Activated T-helper 17 cell treated with anti-CD3 and anti-CD28 coated beads, Interleukin-2, amount 50 U/mL, for 72 hours (primary cell): ENCODE results near the gene RNF214. TPM values are rescaled to one million over a fixed set of nuclear protein-coding genes. Genes with fewer than 3 reads are reported as not detected.
A peak's percentile ranks its signal among the peaks of the same experiment; 100 is the strongest.

Source experiments
- ATAC-seq: fragments of 150-1000 bp; cut with Tn5 transposase; replicated peaks from 2 replicates; pipeline ENCODE4 v1.10.0; 2021; ENCODE audit warnings: mild to moderate bottlenecking, moderate library complexity
- H3K27ac Mint-ChIP-seq: one replicate; pipeline ENCODE4 v1.8.0; 2022; ENCODE audit warnings: mixed read lengths
- H3K27me3 Mint-ChIP-seq: one replicate; pipeline ENCODE4 v1.8.0; 2022; ENCODE audit warnings: mixed read lengths
- H3K36me3 Mint-ChIP-seq: one replicate; pipeline ENCODE4 v1.8.0; 2022; ENCODE audit warnings: low read depth, mild to moderate bottlenecking, mixed read lengths
- H3K4me1 Mint-ChIP-seq: one replicate; pipeline ENCODE4 v1.8.0; 2022; ENCODE audit warnings: mixed read lengths
- H3K4me3 Mint-ChIP-seq: one replicate; pipeline ENCODE4 v1.8.0; 2022; ENCODE audit warnings: mild to moderate bottlenecking, mixed read lengths
- H3K9me3 Mint-ChIP-seq: one replicate; pipeline ENCODE4 v1.8.0; 2022; ENCODE audit warnings: mixed read lengths
- total RNA-seq, 2 donors: library from RNA; stranded (reverse); gene quantifications; one replicate each; pipeline ENCODE4 v1.2.3, GENCODE V29; 2022

Gene RNF214
- total RNA-seq, 2 donors from 2014 or later, result 15.3 to 18.6 TPM

- H3K27ac Mint-ChIP-seq, result no peak within 1 kb of the TSS
- no peaks in the 10 kb centered on the region for H3K27me3 Mint-ChIP-seq
- no peak within 1 kb of the TSS for H3K4me3 Mint-ChIP-seq
- no peaks in the 10 kb centered on the region for H3K9me3 Mint-ChIP-seq
- ATAC-seq, result no peak
- no peaks in the 10 kb centered on the region for H3K4me1 Mint-ChIP-seq
- peaks cover 30% of the 10 kb centered on the region for H3K36me3 Mint-ChIP-seq
Observed at GRCh38 chr11:117290809-117291396, 58.4 kb downstream of the RNF214 start, which contains the start of gene BACE1-AS. TSS of gene BACE1-AS (plus strand) at chr11:117291346.

GRCh38 chr11:117292616-117293015, 60.1 kb downstream of the RNF214 start:
- no peak for ATAC-seq
- Mint-ChIP-seq H3K27ac (no peak overlapping the region), H3K36me3 (peaks cover 13% of the 10 kb centered on the region), H3K4me1 (no peaks in the 10 kb centered on the region), H3K4me3 (no peak overlapping the region), H3K27me3 (no peaks in the 10 kb centered on the region), H3K9me3 (no peaks in the 10 kb centered on the region)

GRCh38 chr11:117295438-117296137, 63.1 kb downstream of the RNF214 start:
- Mint-ChIP-seq H3K9me3 (no peaks in the 10 kb centered on the region), H3K36me3 (no peaks in the 10 kb centered on the region), H3K4me3 (no peak overlapping the region), H3K4me1 (no peaks in the 10 kb centered on the region), H3K27ac (no peak overlapping the region), H3K27me3 (no peaks in the 10 kb centered on the region)
- no peak for ATAC-seq

DNA sequence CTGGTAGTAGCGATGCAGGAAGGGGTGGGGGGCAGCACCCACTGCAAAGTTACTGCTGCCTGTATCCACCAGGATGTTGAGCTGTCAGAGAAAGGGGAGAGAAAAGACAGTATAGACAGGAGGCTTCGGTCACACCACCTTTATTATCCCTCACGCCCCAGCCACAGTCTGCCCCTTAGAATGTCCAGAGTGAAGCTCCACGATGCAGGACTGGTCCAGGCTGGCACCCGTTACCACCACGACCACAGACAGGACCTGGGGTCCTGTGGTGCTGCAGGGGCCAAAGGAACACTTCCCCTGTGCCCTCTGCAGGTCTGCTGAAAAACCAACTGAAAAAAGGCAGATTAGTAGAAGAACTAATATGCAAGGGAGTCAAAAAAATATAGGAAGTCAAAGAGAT, 64.4 kb downstream of the RNF214 start:
- Mint-ChIP-seq H3K27me3 (no peaks in the 10 kb centered on the region), H3K27ac (no peak overlapping the region), H3K4me3 (no peak overlapping the region), H3K4me1 (peaks cover 5% of the 10 kb centered on the region), H3K9me3 (no peaks in the 10 kb centered on the region), H3K36me3 (no peaks in the 10 kb centered on the region)
- no peak for ATAC-seq

DNA sequence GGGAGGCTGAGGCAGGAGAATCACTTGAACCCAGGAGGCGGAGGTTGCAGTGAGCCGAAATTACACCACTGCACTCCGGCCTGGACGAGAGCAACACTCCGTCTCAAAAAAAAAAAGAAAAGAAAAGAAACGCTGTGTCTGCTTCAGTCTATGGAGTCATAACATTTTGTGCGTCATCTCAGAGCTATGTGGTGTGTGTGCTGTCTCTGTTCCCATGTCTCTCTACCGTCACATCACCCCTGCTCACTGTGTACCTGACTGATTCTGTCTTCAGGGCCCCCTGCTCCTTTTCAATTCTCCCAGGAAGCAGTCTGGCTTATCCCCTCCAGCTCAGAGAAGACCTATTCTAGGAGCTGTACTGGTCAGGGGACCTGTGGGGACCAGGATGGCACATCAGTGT, 65.7 kb downstream of the RNF214 start:
- H3K4me3 Mint-ChIP-seq, result no peak overlapping the region

DNA sequence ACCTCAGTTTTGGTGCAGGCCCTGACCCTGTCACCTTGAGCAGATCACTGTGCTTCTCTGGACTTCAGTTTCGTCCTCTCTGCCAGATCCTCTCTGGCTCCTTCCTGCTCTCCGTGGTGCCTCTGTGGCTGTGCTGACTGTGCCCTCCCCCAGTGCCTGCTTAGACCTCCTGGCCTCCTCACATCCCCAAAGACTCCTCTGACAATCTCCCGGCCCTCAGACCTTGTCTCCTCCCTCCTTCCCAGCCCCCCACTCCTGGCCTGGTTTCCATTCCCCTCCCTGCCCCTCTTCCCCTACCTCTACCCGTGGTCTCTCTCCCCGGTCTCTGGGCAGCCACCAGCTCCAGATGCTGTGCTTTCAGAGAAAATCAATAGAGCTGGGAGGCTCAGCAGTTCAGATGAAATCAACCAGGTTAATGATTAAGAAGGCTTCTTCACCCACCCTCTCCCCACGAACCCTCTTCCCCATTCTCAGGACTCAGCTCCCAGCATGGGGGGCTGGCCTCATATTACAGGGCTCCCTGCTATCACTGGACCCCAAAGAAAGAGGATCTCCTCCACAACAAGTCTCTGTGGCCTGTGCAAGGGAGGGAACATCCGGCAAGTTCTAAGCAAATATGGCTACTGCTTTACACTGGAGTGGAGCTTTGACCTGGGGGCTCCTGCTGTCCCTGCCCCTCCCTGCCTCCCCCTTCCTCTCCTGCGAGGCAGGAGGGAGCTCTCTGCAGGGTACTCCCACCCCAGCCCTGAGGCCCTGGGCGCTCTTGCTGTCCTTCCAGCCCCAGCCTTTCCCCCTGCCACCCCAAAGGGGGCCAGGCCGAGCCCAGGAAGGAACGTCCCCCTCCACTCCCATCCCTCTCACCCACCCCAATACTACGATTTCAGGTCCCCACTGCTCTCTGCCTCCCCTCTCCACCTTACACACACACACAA, 67.1 kb downstream of the RNF214 start:
- H3K4me3 Mint-ChIP-seq, result no peak overlapping the region
- H3K4me1 Mint-ChIP-seq, result peaks cover 5% of the 10 kb centered on the region
- H3K27me3 Mint-ChIP-seq, result no peaks in the 10 kb centered on the region
- no peak for ATAC-seq
- no peaks in the 10 kb centered on the region for H3K36me3 Mint-ChIP-seq
- peak overlapping the region; percentile 80 for H3K27ac Mint-ChIP-seq
- no peaks in the 10 kb centered on the region for H3K9me3 Mint-ChIP-seq

More for the DNA sequence above, 65.7 kb downstream of the RNF214 start:
- ATAC-seq, result no peak
- H3K36me3 Mint-ChIP-seq, result no peaks in the 10 kb centered on the region
- H3K4me1 Mint-ChIP-seq, result peaks cover 5% of the 10 kb centered on the region
- no peak overlapping the region for H3K27ac Mint-ChIP-seq
- no peaks in the 10 kb centered on the region for H3K27me3 Mint-ChIP-seq
- no peaks in the 10 kb centered on the region for H3K9me3 Mint-ChIP-seq

- Mint-ChIP-seq H3K4me1 (peaks cover 5% of the 10 kb centered on the region), H3K4me3 (no peak overlapping the region), H3K36me3 (no peaks in the 10 kb centered on the region), H3K27me3 (no peaks in the 10 kb centered on the region), H3K9me3 (no peaks in the 10 kb centered on the region), H3K27ac (no peak overlapping the region)
- ATAC-seq, result no peak
Observed at GRCh38 chr11:117300283-117300663, 67.8 kb downstream of the RNF214 start.

DNA sequence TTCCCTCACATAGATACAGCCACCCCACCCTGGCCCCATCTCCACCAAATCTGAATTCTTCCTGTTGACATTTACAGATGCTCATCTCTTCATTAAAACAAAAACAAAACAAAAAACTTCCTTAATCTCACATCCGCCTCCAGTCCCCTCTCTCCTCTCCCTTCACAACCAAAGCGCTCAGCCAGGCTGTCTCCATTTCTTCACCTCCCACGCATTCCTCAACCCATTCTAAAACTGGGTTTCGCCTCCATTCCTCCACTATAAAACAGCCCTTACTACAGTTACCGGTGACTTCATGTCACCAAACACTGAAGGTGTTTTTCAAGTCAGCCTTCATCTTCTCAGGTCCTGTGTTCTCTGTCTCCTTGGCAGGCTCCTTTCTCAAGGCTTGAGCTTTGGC, 68.3 kb downstream of the RNF214 start:
- H3K36me3 Mint-ChIP-seq, result no peaks in the 10 kb centered on the region
- peak overlapping the region; percentile 9 for H3K27ac Mint-ChIP-seq
- no peaks in the 10 kb centered on the region for H3K27me3 Mint-ChIP-seq
- no peak for ATAC-seq
- H3K9me3 Mint-ChIP-seq, result no peaks in the 10 kb centered on the region
- no peak overlapping the region for H3K4me3 Mint-ChIP-seq
- peaks cover 5% of the 10 kb centered on the region for H3K4me1 Mint-ChIP-seq

DNA sequence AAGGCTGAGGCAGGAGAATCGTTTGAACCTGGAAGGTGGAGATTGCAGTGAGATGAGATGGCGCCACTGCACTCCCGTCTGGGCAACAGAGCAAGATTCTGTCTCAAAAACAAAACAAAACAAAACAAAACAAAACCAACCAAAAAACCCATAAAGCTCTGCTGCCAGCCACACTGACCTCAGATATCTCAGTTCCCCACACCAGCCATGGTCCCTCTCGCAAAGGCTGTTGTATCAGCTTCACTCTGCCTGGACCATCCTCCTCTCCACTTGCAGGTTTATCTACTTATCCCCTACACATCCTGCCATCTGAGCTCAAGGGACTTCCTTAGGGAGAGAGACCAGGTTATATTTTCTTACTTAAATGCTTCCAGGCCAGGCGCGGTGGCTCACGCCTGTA, 69.8 kb downstream of the RNF214 start:
- Mint-ChIP-seq H3K27me3 (no peaks in the 10 kb centered on the region), H3K4me3 (no peak overlapping the region), H3K9me3 (no peaks in the 10 kb centered on the region), H3K36me3 (no peaks in the 10 kb centered on the region), H3K4me1 (peaks cover 5% of the 10 kb centered on the region), H3K27ac (no peak overlapping the region)
- ATAC-seq, result no peak

- no peaks in the 10 kb centered on the region for H3K27me3 Mint-ChIP-seq
- ATAC-seq, result no peak
- no peaks in the 10 kb centered on the region for H3K9me3 Mint-ChIP-seq
Observed at GRCh38 chr11:117303101-117303500, 70.6 kb downstream of the RNF214 start.

DNA sequence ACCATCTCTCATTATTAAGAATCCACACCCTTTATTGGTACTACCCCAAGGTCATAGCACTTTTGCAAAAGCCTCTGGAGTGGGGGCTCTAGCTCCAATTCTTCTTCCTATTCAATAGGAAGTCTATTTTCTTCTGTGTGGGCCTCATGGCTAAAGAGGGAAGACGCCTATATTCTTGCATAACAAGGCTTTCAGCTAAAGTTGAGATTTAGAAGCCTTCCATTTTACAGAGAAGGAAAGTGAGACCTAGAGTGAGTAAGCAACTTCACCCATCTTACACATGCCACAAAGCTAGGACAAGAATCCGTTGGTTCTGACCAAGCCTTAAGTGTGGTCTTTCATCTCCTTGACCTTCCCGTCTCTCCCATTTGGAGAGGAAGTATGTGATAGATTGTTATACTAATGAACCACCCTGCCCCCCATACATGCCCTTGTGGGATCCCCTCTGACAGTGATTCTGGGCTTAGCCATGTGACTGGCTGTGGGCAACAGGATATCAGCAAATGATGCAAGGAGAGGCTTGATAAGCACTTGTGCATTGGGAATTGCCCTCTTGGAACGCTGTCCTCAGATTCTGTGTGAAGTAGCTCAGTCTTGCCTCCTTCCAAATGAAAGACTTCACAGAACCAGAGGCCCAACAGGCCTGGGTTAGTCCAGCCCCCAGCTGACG, 71.3 kb downstream of the RNF214 start:
- Mint-ChIP-seq H3K36me3 (no peaks in the 10 kb centered on the region), H3K9me3 (no peaks in the 10 kb centered on the region), H3K4me3 (no peak overlapping the region), H3K27me3 (no peaks in the 10 kb centered on the region), H3K4me1 (peaks cover 5% of the 10 kb centered on the region), H3K27ac (no peak overlapping the region)
- no peak for ATAC-seq

More at GRCh38 chr11:117303101-117303500, 70.6 kb downstream of the RNF214 start:
- no peak overlapping the region for H3K4me3 Mint-ChIP-seq
- H3K36me3 Mint-ChIP-seq, result no peaks in the 10 kb centered on the region
- H3K4me1 Mint-ChIP-seq, result peaks cover 5% of the 10 kb centered on the region
- no peak overlapping the region for H3K27ac Mint-ChIP-seq

DNA sequence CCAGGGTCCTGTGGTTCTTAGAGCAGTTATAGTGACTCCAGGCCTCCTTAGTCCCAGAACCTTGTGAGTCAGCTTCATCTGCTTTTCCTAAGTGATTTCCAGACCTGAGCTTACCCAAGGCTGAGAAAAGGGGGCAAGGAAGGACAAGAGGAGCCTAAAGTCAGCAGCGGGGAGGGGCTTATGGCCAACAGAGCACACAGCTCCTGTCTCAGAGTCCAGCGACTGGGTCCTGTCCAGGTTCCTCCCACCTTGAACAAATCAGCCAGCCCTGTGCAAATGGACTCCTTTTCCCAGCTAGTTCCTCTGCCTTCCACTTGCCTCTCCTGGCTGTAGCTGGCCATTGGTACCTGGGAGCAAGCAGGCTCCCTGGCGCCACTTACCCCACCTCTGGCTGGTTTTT, 72.7 kb downstream of the RNF214 start:
- no peaks in the 10 kb centered on the region for H3K9me3 Mint-ChIP-seq
- H3K27ac Mint-ChIP-seq, result no peak overlapping the region
- no peaks in the 10 kb centered on the region for H3K36me3 Mint-ChIP-seq
- H3K27me3 Mint-ChIP-seq, result no peaks in the 10 kb centered on the region
- no peak for ATAC-seq
- peaks cover 5% of the 10 kb centered on the region for H3K4me1 Mint-ChIP-seq
- no peak overlapping the region for H3K4me3 Mint-ChIP-seq

DNA sequence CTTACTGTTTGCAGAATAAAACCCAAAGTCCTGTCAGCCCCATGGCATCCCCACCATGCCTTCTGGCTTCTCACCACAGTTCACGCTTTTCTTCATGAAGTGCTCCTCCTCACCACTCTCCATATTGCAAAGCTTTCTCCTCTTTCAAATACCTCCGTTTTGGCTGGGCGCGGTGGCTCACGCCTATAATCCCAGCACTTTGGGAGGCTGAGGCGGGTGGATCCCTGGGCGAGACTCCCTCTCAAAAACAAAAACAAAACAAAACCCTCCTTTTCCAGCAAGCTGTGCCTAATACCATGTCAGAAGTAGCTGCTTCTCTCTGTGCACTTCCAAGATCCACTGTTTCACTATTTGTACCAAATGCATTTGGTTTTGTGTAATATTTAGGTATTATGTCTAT, 76.8 kb downstream of the RNF214 start:
- no peak for ATAC-seq
- H3K4me3 Mint-ChIP-seq, result no peak overlapping the region

DNA sequence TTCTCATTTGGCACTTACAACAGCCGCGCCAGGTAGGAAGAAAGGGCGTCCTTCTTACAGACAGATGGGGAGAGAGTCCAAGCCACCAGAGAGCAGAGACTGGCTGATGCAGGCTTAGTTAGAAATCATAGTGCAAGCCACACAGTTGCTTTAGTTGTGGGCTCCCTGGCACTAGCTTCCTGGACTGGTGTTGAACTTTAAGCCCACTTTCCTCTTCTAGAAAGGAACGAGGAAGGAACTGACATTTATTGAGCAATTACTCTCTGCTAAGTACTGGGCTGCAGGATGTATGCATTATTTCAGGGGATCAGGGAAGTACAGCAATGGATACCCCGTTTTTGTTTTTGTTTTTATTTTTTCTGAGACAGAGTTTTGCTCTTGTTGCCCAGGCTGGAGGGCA, 80.6 kb downstream of the RNF214 start:
- peaks cover 5% of the 10 kb centered on the region for H3K4me1 Mint-ChIP-seq
- H3K36me3 Mint-ChIP-seq, result no peaks in the 10 kb centered on the region
- H3K4me3 Mint-ChIP-seq, result no peak overlapping the region
- ATAC-seq, result no peak
- peaks cover 6% of the 10 kb centered on the region for H3K27me3 Mint-ChIP-seq
- H3K27ac Mint-ChIP-seq, result no peak overlapping the region
- no peaks in the 10 kb centered on the region for H3K9me3 Mint-ChIP-seq

More for the DNA sequence above, 76.8 kb downstream of the RNF214 start:
- Mint-ChIP-seq H3K4me1 (no peaks in the 10 kb centered on the region), H3K27ac (no peak overlapping the region), H3K36me3 (no peaks in the 10 kb centered on the region), H3K9me3 (no peaks in the 10 kb centered on the region), H3K27me3 (no peaks in the 10 kb centered on the region)
